IMR-90 (cell line): ENCODE data around the gene THRB. TPM values are rescaled to one million over a fixed set of nuclear protein-coding genes. Genes with fewer than 3 reads are reported as not detected.

ENCODE experiments used
- ATAC-seq: fragments of 200-7000 bp; cut with Tn5 transposase; 2 replicates; pipeline ENCODE4 v1.9.1; 2020; ENCODE audit warnings: low read depth, mild to moderate bottlenecking, moderate library complexity
- BruUV-seq: library from RNA; stranded (reverse); fragments of 400-500 nt; replicated peaks from 2 replicates; lab custom pipeline; 2021; lab: Mats Ljungman, UMichigan
- CTCF ChIA-PET: fragments of 300-600 bp; formaldehyde crosslinking; extraction: SDS; loops from one replicate; lab custom pipeline; 2021; ENCODE audit warnings: antibody characterized with exemption; lab: Yijun Ruan, JAX
- POLR2A ChIA-PET: fragments of 300-600 bp; sonication (Branson Sonifier 250); formaldehyde crosslinking; loops from one replicate; lab custom pipeline; 2022; ENCODE audit warnings: antibody characterized with exemption; ENCODE audit not compliant: unreplicated experiment; lab: Charles Lee
- DNase-seq: peaks from one replicate; pipeline ENCODE4 v3.0.0; 2013
- H2AFZ ChIP-seq: replicated peaks from 2 replicates; pipeline ENCODE3; 2013; ENCODE audit warnings: low read length, mild to moderate bottlenecking; ENCODE audit not compliant: poor library complexity
- H2AK5ac ChIP-seq: 2 replicates; pipeline ENCODE4 v1.6.1; 2013; ENCODE audit warnings: low read depth, low read length, inconsistent platforms
- H2AK9ac ChIP-seq: replicated peaks from 2 replicates; pipeline ENCODE3; 2013; ENCODE audit warnings: mild to moderate bottlenecking, low read depth, low read length, moderate library complexity; ENCODE audit not compliant: poor library complexity
- H2BK120ac ChIP-seq: 2 replicates; pipeline ENCODE4 v1.6.1; 2013; ENCODE audit warnings: low read depth, low read length, inconsistent platforms
- H2BK15ac ChIP-seq: 3 replicates; pipeline ENCODE4 v1.6.1; 2013; ENCODE audit warnings: low read depth, low read length, inconsistent platforms
- H2BK20ac ChIP-seq: 2 replicates; pipeline ENCODE4 v1.6.1; 2013; ENCODE audit warnings: low read depth, mild to moderate bottlenecking, inconsistent platforms, low read length, moderate library complexity
- H2BK5ac ChIP-seq: 2 replicates; pipeline ENCODE4 v1.6.1; 2013; ENCODE audit warnings: mild to moderate bottlenecking, low read depth, low read length, inconsistent platforms; ENCODE audit not compliant: poor library complexity, severe bottlenecking
- H3K14ac ChIP-seq: replicated peaks from 2 replicates; pipeline ENCODE4 v1.6.1; 2013; ENCODE audit warnings: low read depth, low read length, inconsistent platforms
- H3K18ac ChIP-seq: 2 replicates; pipeline ENCODE4 v1.6.1; 2013; ENCODE audit warnings: low read depth, low read length, control low read depth
- H3K23ac ChIP-seq: 2 replicates; pipeline ENCODE4 v1.6.1; 2013; ENCODE audit warnings: low read depth, low read length, inconsistent platforms
- H3K27ac ChIP-seq: 2 replicates; pipeline ENCODE4 v1.5.1; 2013; ENCODE audit warnings: mild to moderate bottlenecking, control low read depth, low read length; ENCODE audit not compliant: insufficient read depth
- H3K27me3 ChIP-seq: 2 replicates; pipeline ENCODE4 v1.6.1; 2013; ENCODE audit warnings: low read length; ENCODE audit not compliant: control insufficient read depth, insufficient read depth
- H3K36me3 ChIP-seq: 2 replicates; pipeline ENCODE4 v1.6.1; 2013; ENCODE audit warnings: low read length, mixed read lengths; ENCODE audit not compliant: control insufficient read depth, insufficient read depth
- H3K4ac ChIP-seq: 2 replicates; pipeline ENCODE4 v1.6.1; 2013; ENCODE audit warnings: low read depth, low read length, inconsistent platforms
- H3K4me1 ChIP-seq: 2 replicates; pipeline ENCODE4 v1.6.1; 2013; ENCODE audit warnings: low read length, mixed read lengths; ENCODE audit not compliant: control insufficient read depth, insufficient read depth
- H3K4me2 ChIP-seq: 2 replicates; pipeline ENCODE4 v1.6.1; 2013; ENCODE audit warnings: low read depth, mild to moderate bottlenecking, control low read depth, low read length, moderate library complexity
- H3K4me3 ChIP-seq: 2 replicates; pipeline ENCODE4 v1.5.1; 2013; ENCODE audit warnings: low read depth, mild to moderate bottlenecking, control low read depth, low read length, moderate library complexity; ENCODE audit not compliant: insufficient read depth
- H3K56ac ChIP-seq: 2 replicates; pipeline ENCODE4 v1.6.1; 2013; ENCODE audit warnings: low read length, inconsistent platforms; ENCODE audit not compliant: insufficient read depth; ENCODE audit errors: extremely low read depth
- H3K79me1 ChIP-seq, 2 experiments: 2 replicates each; pipeline ENCODE4 v1.6.1; 2013; ENCODE audit warnings: low read length in 2 of 2, inconsistent platforms in 1 of 2, low read depth in 1 of 2
- H3K9ac ChIP-seq: 2 replicates; pipeline ENCODE4 v1.6.1; 2013; ENCODE audit warnings: low read depth, low read length, control low read depth
- H3K9me1 ChIP-seq: 2 replicates; pipeline ENCODE4 v1.6.1; 2013; ENCODE audit warnings: low read length, inconsistent platforms; ENCODE audit not compliant: insufficient read depth
- H3K9me3 ChIP-seq: 2 replicates; pipeline ENCODE4 v1.6.1; 2013; ENCODE audit warnings: low read length; ENCODE audit not compliant: control insufficient read depth, insufficient read depth
- H4K20me1 ChIP-seq: 2 replicates; pipeline ENCODE4 v1.6.1; 2013; ENCODE audit warnings: low read length, inconsistent platforms; ENCODE audit not compliant: insufficient read depth
- H4K5ac ChIP-seq: 2 replicates; pipeline ENCODE4 v1.6.1; 2013; ENCODE audit warnings: mild to moderate bottlenecking, low read depth, low read length, control low read depth
- H4K8ac ChIP-seq, 2 experiments: 2 replicates each; pipeline ENCODE4 v1.6.1; 2013; ENCODE audit warnings: low read depth in 2 of 2, low read length in 2 of 2, control low read depth in 1 of 2, inconsistent platforms in 1 of 2
- H4K91ac ChIP-seq: 2 replicates; pipeline ENCODE4 v1.6.1; 2013; ENCODE audit warnings: low read depth, low read length, inconsistent platforms; ENCODE audit not compliant: insufficient read depth
- BHLHE40 ChIP-seq: fragments of 150-350 bp; IDR thresholded peaks from 2 replicates; pipeline ENCODE4 v1.6.1; 2016; ENCODE audit warnings: mild to moderate bottlenecking, low read depth, low read length
- CEBPB ChIP-seq: IDR thresholded peaks from 2 replicates; pipeline ENCODE4 v1.6.1; 2012; ENCODE audit warnings: low read depth, low read length, improper control_type of control experiment
- CHD1 ChIP-seq: IDR thresholded peaks from 2 replicates; pipeline ENCODE4 v1.6.1; 2012; ENCODE audit warnings: low read depth, low read length, improper control_type of control experiment
- FOS ChIP-seq: fragments of 150-350 bp; IDR thresholded peaks from 2 replicates; pipeline ENCODE4 v1.6.1; 2016; ENCODE audit warnings: low read depth, low read length
- MAFK ChIP-seq: IDR thresholded peaks from 2 replicates; pipeline ENCODE4 v1.6.1; 2012; ENCODE audit warnings: low read depth, low read length, improper control_type of control experiment
- MAZ ChIP-seq: IDR thresholded peaks from 2 replicates; pipeline ENCODE4 v1.6.1; 2012; ENCODE audit warnings: low read depth, mild to moderate bottlenecking, low read length, improper control_type of control experiment, moderate library complexity, borderline replicate concordance
- POLR2A ChIP-seq: IDR thresholded peaks from 2 replicates; pipeline ENCODE4 v1.6.1; 2012; ENCODE audit warnings: mild to moderate bottlenecking, low read depth, low read length
- RAD21 ChIP-seq: IDR thresholded peaks from 2 replicates; pipeline ENCODE4 v1.6.1; 2012; ENCODE audit warnings: low read length, improper control_type of control experiment
- RFX5 ChIP-seq: IDR thresholded peaks from 2 replicates; pipeline ENCODE4 v1.8.0; 2012; ENCODE audit warnings: low read depth, mild to moderate bottlenecking, low read length, moderate library complexity
- WGBS, 2 experiments: methylation state at CpG; one replicate each; pipeline versions ENCODE4 v1.1.5 to v1.1.7; 2013; ENCODE audit warnings: missing lambda C conversion rate in 2 of 2; ENCODE audit not compliant: insufficient read length in 1 of 2; ENCODE audit errors: extremely low coverage in 2 of 2; 5-methylcytosine and 5-hydroxymethylcytosine counted together
- dilution Hi-C: fragments of 300-500 bp; cut with HindIII; formaldehyde crosslinking; loops from one replicate; pipeline ENCODE4 v1.14.3; 2018; ENCODE audit warnings: low sequenced_read_pairs; ENCODE audit not compliant: unreplicated experiment
- in situ Hi-C: fragments of 300-500 bp; cut with MboI; formaldehyde crosslinking; loops from 3 replicates; pipeline ENCODE4 v1.14.3; 2019; ENCODE audit warnings: low sequenced_read_pairs, inconsistent platforms, mixed read lengths
- intact Hi-C: fragments of 100-400 bp; cut with micrococcal nuclease; formaldehyde crosslinking; loops from 2 replicates; pipeline ENCODE4 v1.10.0; 2022
- polyA plus RNA-seq, 3 experiments: library from polyadenylated mRNA; depleted of rRNA; stranded (reverse); fragments of >200 nt; gene quantifications; 2 replicates each; pipeline ENCODE4 v1.2.3, GENCODE V29; 2012; ENCODE audit warnings: low replicate concordance in 1 of 3
- total RNA-seq: library from RNA; depleted of rRNA; stranded (reverse); fragments of >200 nt; gene quantifications from 2 replicates; pipeline ENCODE4 v1.2.3, GENCODE V29; 2012
- TF ChIP-seq, protein P1 (sequence below): fragments of 150-350 bp; IDR thresholded peaks from 2 replicates; pipeline ENCODE4 v1.6.1; 2016; ENCODE audit warnings: low read depth, mild to moderate bottlenecking, low read length, moderate library complexity, borderline replicate concordance
- TF ChIP-seq, protein P2 (sequence below): conservative IDR thresholded peaks from 2 replicates; pipeline ENCODE4 v1.5.1; 2012; ENCODE audit warnings: mild to moderate bottlenecking, low read depth, low read length, improper control_type of control experiment

The THRB gene
- total and polyA plus RNA-seq, 2 of the 4 experiments (the other 2 are of a cell fraction) = under 0.01 TPM; not detected in 1

GRCh38 chr3:24154781-24155180, 339.9 kb downstream of the THRB start:
- no CpG with 5 or more reads among the region's 1 CpG for whole genome bisulfite sequencing, 2 experiments
- ChIA-PET POLR2A (no interaction called here), CTCF (no interaction called here)
- Histone ChIP-seq H4K20me1 (no peaks in the 10 kb centered on the region), H3K14ac (no peak overlapping the region), H2BK5ac (no peak overlapping the region), H3K4me3 (no peak overlapping the region), H4K91ac (no peak overlapping the region), H3K9ac (no peak overlapping the region), H3K4me2 (no peak overlapping the region), H2AK9ac (no peak overlapping the region), H2BK20ac (no peak overlapping the region), H2BK120ac (no peak overlapping the region), H3K56ac (no peak overlapping the region), H3K27me3 (no peaks in the 10 kb centered on the region), H2AFZ (no peak overlapping the region), H4K5ac (no peak overlapping the region), H4K8ac (no peak overlapping the region), H3K23ac (no peak overlapping the region), H3K36me3 (no peaks in the 10 kb centered on the region), H3K79me1 (no peaks in the 10 kb centered on the region), H3K4ac (no peak overlapping the region), H3K9me3 (no peaks in the 10 kb centered on the region), H2BK15ac (no peak overlapping the region), H3K18ac (no peak overlapping the region), H3K27ac (no peak overlapping the region), H3K9me1 (no peaks in the 10 kb centered on the region), H3K4me1 (peaks cover 6% of the 10 kb centered on the region), H2AK5ac (no peak overlapping the region)
- no peak for DNase-seq
- intact Hi-C loops (no loop called here), dilution Hi-C loops (no loop called here), in situ Hi-C loops (no loop called here)
- ATAC-seq = no peak
- BruUV-seq = no TSS peak
- TF ChIP-seq MAZ = no peak
- no peak for TF ChIP-seq FOS
- TF ChIP-seq RAD21 = no peak
- TF ChIP-seq MAFK = no peak
- TF ChIP-seq, protein P1, sequence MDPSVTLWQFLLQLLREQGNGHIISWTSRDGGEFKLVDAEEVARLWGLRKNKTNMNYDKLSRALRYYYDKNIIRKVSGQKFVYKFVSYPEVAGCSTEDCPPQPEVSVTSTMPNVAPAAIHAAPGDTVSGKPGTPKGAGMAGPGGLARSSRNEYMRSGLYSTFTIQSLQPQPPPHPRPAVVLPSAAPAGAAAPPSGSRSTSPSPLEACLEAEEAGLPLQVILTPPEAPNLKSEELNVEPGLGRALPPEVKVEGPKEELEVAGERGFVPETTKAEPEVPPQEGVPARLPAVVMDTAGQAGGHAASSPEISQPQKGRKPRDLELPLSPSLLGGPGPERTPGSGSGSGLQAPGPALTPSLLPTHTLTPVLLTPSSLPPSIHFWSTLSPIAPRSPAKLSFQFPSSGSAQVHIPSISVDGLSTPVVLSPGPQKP = no peak
- TF ChIP-seq, protein P2, sequence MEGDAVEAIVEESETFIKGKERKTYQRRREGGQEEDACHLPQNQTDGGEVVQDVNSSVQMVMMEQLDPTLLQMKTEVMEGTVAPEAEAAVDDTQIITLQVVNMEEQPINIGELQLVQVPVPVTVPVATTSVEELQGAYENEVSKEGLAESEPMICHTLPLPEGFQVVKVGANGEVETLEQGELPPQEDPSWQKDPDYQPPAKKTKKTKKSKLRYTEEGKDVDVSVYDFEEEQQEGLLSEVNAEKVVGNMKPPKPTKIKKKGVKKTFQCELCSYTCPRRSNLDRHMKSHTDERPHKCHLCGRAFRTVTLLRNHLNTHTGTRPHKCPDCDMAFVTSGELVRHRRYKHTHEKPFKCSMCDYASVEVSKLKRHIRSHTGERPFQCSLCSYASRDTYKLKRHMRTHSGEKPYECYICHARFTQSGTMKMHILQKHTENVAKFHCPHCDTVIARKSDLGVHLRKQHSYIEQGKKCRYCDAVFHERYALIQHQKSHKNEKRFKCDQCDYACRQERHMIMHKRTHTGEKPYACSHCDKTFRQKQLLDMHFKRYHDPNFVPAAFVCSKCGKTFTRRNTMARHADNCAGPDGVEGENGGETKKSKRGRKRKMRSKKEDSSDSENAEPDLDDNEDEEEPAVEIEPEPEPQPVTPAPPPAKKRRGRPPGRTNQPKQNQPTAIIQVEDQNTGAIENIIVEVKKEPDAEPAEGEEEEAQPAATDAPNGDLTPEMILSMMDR = no peak
- no peak for TF ChIP-seq CEBPB
- no peak for TF ChIP-seq CHD1
- no peak for TF ChIP-seq RFX5
- TF ChIP-seq POLR2A = no peak
- no peak for TF ChIP-seq BHLHE40
